Motor neuron (in vitro differentiated cells): ENCODE results near the gene SUSD6. TPM values are rescaled to one million over a fixed set of nuclear protein-coding genes. Genes with fewer than 3 reads are reported as not detected.
A peak's percentile ranks its signal among the peaks of the same experiment; 100 is the strongest.

Experiments used
- ATAC-seq, 8 experiments: fragments of 200-7000 bp; cut with Tn5 transposase; replicated peaks in 6 of 8; 2 replicates each; pipeline ENCODE4 v1.8.0; 2021; ENCODE audit warnings: mild to moderate bottlenecking in 8 of 8, moderate library complexity in 8 of 8
- H3K27ac ChIP-seq, 2 donors: fragments of 250-450 bp; sonication (Bioruptor Pico); 2 replicates each; pipeline ENCODE4 v1.9.0; 2021; ENCODE audit warnings: antibody characterized with exemption in 2 of 2, mild to moderate bottlenecking in 2 of 2, moderate library complexity in 1 of 2
- H3K4me1 ChIP-seq, 2 donors: fragments of 250-450 bp; sonication (Bioruptor Pico); replicated peaks in 1 of 2; 2 replicates each; pipeline ENCODE4 v1.6.1; 2021; ENCODE audit warnings: antibody characterized with exemption in 2 of 2, mild to moderate bottlenecking in 2 of 2, moderate library complexity in 1 of 2
- H3K4me3 ChIP-seq, 5 donors: fragments of 250-450 bp; sonication (Bioruptor Pico); 2 replicates each; pipeline ENCODE4 v1.9.0; 2021; ENCODE audit warnings: antibody characterized with exemption in 5 of 5, mild to moderate bottlenecking in 5 of 5, moderate library complexity in 4 of 5
- WGBS, 10 experiments: fragments of 450-650 bp; shearing (Covaris generic); methylation state at CpG; one replicate each; pipeline ENCODE4 v1.0.0; 2022; 5-methylcytosine and 5-hydroxymethylcytosine counted together
- in situ Hi-C, 9 experiments: fragments of 400-800 bp; cut with MboI; loops; one replicate each; pipeline ENCODE4 v1.15.0; 2021; ENCODE audit warnings: low sequenced_read_pairs in 9 of 9, low pct_unique_long_range_greater_than_20kb in 2 of 9; ENCODE audit not compliant: unreplicated experiment in 9 of 9
- total RNA-seq, 8 experiments: library from RNA; unstranded; fragments of 300-600 nt; gene quantifications; 2 replicates each; pipeline versions ENCODE4 v1.2.3 to v1.2.4, GENCODE V29; 2022

SUSD6 gene
- total RNA-seq, 8 experiments from 2014 or later, result 6.5 to 36.3 (median 12.2) TPM

- peaks cover 27% of the 10 kb centered on the region in 2 donors for H3K4me1 ChIP-seq
- in situ Hi-C loops, result loop anchor here in 4 of 9 experiments (25.0 kb wide), 1 partner anchor 162 kb away; no protein-coding TSS in a partner anchor
- H3K4me3 ChIP-seq, result peak overlapping the region; percentile 48 to 68 (median 57)
- no peak for ATAC-seq
- H3K27ac ChIP-seq, result no peak overlapping the region
- WGBS, 10 experiments, result 42 to 100% (median 78%) methylated on average over 1 to 4 of the region's 5 CpGs; no CpG with 5 or more reads in 2 of the 10 experiments
Measured at GRCh38 chr14:69574954-69575295, 36.5 kb upstream of the SUSD6 start.

GRCh38 chr14:69579476-69579875 lies 31.9 kb upstream of the SUSD6 start:
- 0 to 100% (median 69%) methylated on average over 1 to 2 of the region's 2 CpGs; no CpG with 5 or more reads in 2 of the 10 experiments for WGBS, 10 experiments
- in situ Hi-C loops, result loop anchor here in 4 of 9 experiments (25.0 kb wide), 1 partner anchor 158 kb away; no protein-coding TSS in a partner anchor
- H3K27ac ChIP-seq, result no peak overlapping the region

GRCh38 chr14:69580009-69580577 lies 31.3 kb upstream of the SUSD6 start:
- WGBS, 10 experiments, result 0 to 80% (median 25%) methylated on average over 1 to 7 of the region's 7 CpGs
- peaks cover 4 to 5% of the 10 kb centered on the region in 2 donors for H3K4me1 ChIP-seq
- peak; percentile 65 to 95 (median 90) for ATAC-seq
- H3K27ac ChIP-seq, result no peak overlapping the region
- H3K4me3 ChIP-seq, result no peak overlapping the region
- in situ Hi-C loops, result loop anchor here (10.0 to 25.0 kb wide), 2 partner anchors 145 to 157 kb away; no protein-coding TSS in a partner anchor

More at GRCh38 chr14:69579476-69579875, 31.9 kb upstream of the SUSD6 start:
- Histone ChIP-seq H3K4me1 (peaks cover 5 to 6% of the 10 kb centered on the region in 2 donors), H3K4me3 (no peak overlapping the region)
- no peak for ATAC-seq

GRCh38 chr14:69581316-69581935 lies 30.0 kb upstream of the SUSD6 start:
- in situ Hi-C loops, result loop anchor here (10.0 to 25.0 kb wide), 2 partner anchors 143 to 156 kb away; no protein-coding TSS in a partner anchor
- ATAC-seq, result no peak
- Histone ChIP-seq H3K4me1 (peaks cover 4 to 5% of the 10 kb centered on the region in 2 donors), H3K4me3 (no peak overlapping the region), H3K27ac (no peak overlapping the region)
- 42 to 100% (median 88%) methylated on average over 1 to 4 of the region's 7 CpGs; no CpG with 5 or more reads in 1 of the 10 experiments for WGBS, 10 experiments

- no peak overlapping the region for H3K27ac ChIP-seq
- 80 to 100% (median 100%) methylated on average over 1 of the region's 1 CpG; no CpG with 5 or more reads in 4 of the 10 experiments for WGBS, 10 experiments
- H3K4me3 ChIP-seq, result no peak overlapping the region
- peaks cover 4 to 5% of the 10 kb centered on the region in 2 donors for H3K4me1 ChIP-seq
- ATAC-seq, result peak in 3 of 8 experiments; percentile 10 to 57 (median 32)
- in situ Hi-C loops, result loop anchor here (10.0 to 25.0 kb wide), 2 partner anchors 143 to 155 kb away; no protein-coding TSS in a partner anchor
Measured at GRCh38 chr14:69582212-69582611, 29.2 kb upstream of the SUSD6 start.

GRCh38 chr14:69582829-69583228 lies 28.6 kb upstream of the SUSD6 start:
- ATAC-seq, result no peak
- H3K4me3 ChIP-seq, result no peak overlapping the region
- in situ Hi-C loops, result loop anchor here (10.0 to 25.0 kb wide), 2 partner anchors 142 to 154 kb away; no protein-coding TSS in a partner anchor
- H3K4me1 ChIP-seq, result peaks cover 4 to 5% of the 10 kb centered on the region in 2 donors
- WGBS, 10 experiments, result 40 to 93% (median 80%) methylated on average over 1 to 4 of the region's 4 CpGs; no CpG with 5 or more reads in 1 of the 10 experiments
- no peak overlapping the region for H3K27ac ChIP-seq

- no peak overlapping the region for H3K4me3 ChIP-seq
- H3K4me1 ChIP-seq, result peaks cover 4 to 5% of the 10 kb centered on the region in 2 donors
- in situ Hi-C loops, result loop anchor here (10.0 to 25.0 kb wide), 2 partner anchors 140 to 153 kb away; no protein-coding TSS in a partner anchor
- WGBS, 10 experiments, result 63 to 100% (median 76%) methylated on average over 1 of the region's 1 CpG; no CpG with 5 or more reads in 6 of the 10 experiments
- no peak for ATAC-seq
- H3K27ac ChIP-seq, result no peak overlapping the region
Measured at GRCh38 chr14:69584389-69584788, 27.0 kb upstream of the SUSD6 start.

GRCh38 chr14:69586404-69586803 lies 25.0 kb upstream of the SUSD6 start:
- Histone ChIP-seq H3K4me3 (no peak overlapping the region), H3K27ac (no peak overlapping the region), H3K4me1 (no peaks in the 10 kb centered on the region)
- in situ Hi-C loops, result loop anchor here (10.0 to 25.0 kb wide), 2 partner anchors 138 to 151 kb away; no protein-coding TSS in a partner anchor
- WGBS, 10 experiments, result 13 to 95% (median 60%) methylated on average over 1 to 4 of the region's 4 CpGs; no CpG with 5 or more reads in 1 of the 10 experiments
- peak in 2 of 8 experiments; percentile 51 to 57 for ATAC-seq

GRCh38 chr14:69587389-69587788 lies 24.0 kb upstream of the SUSD6 start:
- no peaks in the 10 kb centered on the region for H3K4me1 ChIP-seq
- in situ Hi-C loops, result loop anchor here (10.0 to 25.0 kb wide), 2 partner anchors 137 to 150 kb away; no protein-coding TSS in a partner anchor
- H3K27ac ChIP-seq, result no peak overlapping the region
- H3K4me3 ChIP-seq, result no peak overlapping the region
- WGBS, 10 experiments, result 0 to 89% (median 20%) methylated on average over 1 to 7 of the region's 8 CpGs; no CpG with 5 or more reads in 3 of the 10 experiments
- no peak for ATAC-seq

- ATAC-seq, result peak in 1 of 8 experiments; percentile 73
- H3K27ac ChIP-seq, result no peak overlapping the region
- peaks cover 0 to 9% of the 10 kb centered on the region in 2 donors for H3K4me1 ChIP-seq
- H3K4me3 ChIP-seq, result no peak overlapping the region
- WGBS, 10 experiments, result 67 to 100% (median 96%) methylated on average over 1 to 2 of the region's 2 CpGs; no CpG with 5 or more reads in 4 of the 10 experiments
- in situ Hi-C loops, result loop anchor here in 4 of 9 experiments (25.0 kb wide), 1 partner anchor 146 kb away; no protein-coding TSS in a partner anchor
Measured at GRCh38 chr14:69591317-69591716, 20.1 kb upstream of the SUSD6 start.

GRCh38 chr14:69593018-69593677 lies 18.2 kb upstream of the SUSD6 start:
- no peak overlapping the region for H3K27ac ChIP-seq
- peaks cover 0 to 9% of the 10 kb centered on the region in 2 donors for H3K4me1 ChIP-seq
- peak; percentile 45 to 89 (median 73) for ATAC-seq
- in situ Hi-C loops, result loop anchor here in 4 of 9 experiments (25.0 kb wide), 1 partner anchor 144 kb away; no protein-coding TSS in a partner anchor
- 0 to 75% (median 47%) methylated on average over 1 to 5 of the region's 6 CpGs; no CpG with 5 or more reads in 2 of the 10 experiments for WGBS, 10 experiments
- H3K4me3 ChIP-seq, result no peak overlapping the region

- H3K27ac ChIP-seq, result no peak overlapping the region
- peak in 1 of 8 experiments; percentile 27 for ATAC-seq
- H3K4me1 ChIP-seq, result peaks cover 0 to 9% of the 10 kb centered on the region in 2 donors
- WGBS, 10 experiments, result 20 to 93% (median 86%) methylated on average over 1 to 6 of the region's 6 CpGs
- in situ Hi-C loops, result loop anchor here in 4 of 9 experiments (25.0 kb wide), 1 partner anchor 142 kb away; no protein-coding TSS in a partner anchor
- H3K4me3 ChIP-seq, result no peak overlapping the region
Measured at GRCh38 chr14:69594846-69595245, 16.6 kb upstream of the SUSD6 start.
